Measurements from ENCODE around the gene VWA2.

- peak; percentile 79 for TF ChIP-seq CTCF (IDR thresholded peaks at IDR 0.05)
- no peak for TF ChIP-seq ZFX (IDR thresholded peaks at IDR 0.05; ENCODE audit: borderline replicate concordance)
These were observed 65.7 kb downstream of the VWA2 start for GRCh38 chr10:114304571-114305421.
